Heart right ventricle (tissue), 16 donors: ENCODE results near the gene KLHL40. TPM values are rescaled to one million over a fixed set of nuclear protein-coding genes. Genes with fewer than 3 reads are reported as not detected.

Source experiments
- ATAC-seq, 8 donors: fragments of 200-7000 bp; cut with Tn5 transposase; one replicate each; pipeline ENCODE4 v1.9.1; 2020; ENCODE audit warnings: mild to moderate bottlenecking in 8 of 8, moderate library complexity in 8 of 8, moderate number of reproducible peaks in 1 of 8
- DNase-seq, 2 donors: peaks; one replicate each; pipeline ENCODE4 v3.0.0-alpha.2; 2020
- H3K27ac ChIP-seq, 10 donors: fragments of 200-600 bp; sonication (generic) in 2 of 10; one replicate each; pipeline versions ENCODE4 v1.5.0 to v1.8.0; 2020 to 2022; ENCODE audit warnings: mild to moderate bottlenecking in 3 of 10
- H3K27me3 ChIP-seq, 7 donors: fragments of 200-600 bp; one replicate each; pipeline ENCODE4 v1.8.0; 2021 to 2022; ENCODE audit warnings: mild to moderate bottlenecking in 2 of 7
- H3K36me3 ChIP-seq, 9 donors: fragments of 200-600 bp; sonication (generic) in 1 of 9; one replicate each; pipeline versions ENCODE4 v1.5.0 to v1.8.0; 2020 to 2022; ENCODE audit warnings: mild to moderate bottlenecking in 2 of 9
- H3K4me1 ChIP-seq, 9 donors: fragments of 200-600 bp; sonication (generic) in 1 of 9; one replicate each; pipeline versions ENCODE4 v1.5.0 to v1.8.0; 2020 to 2022; ENCODE audit warnings: mild to moderate bottlenecking in 4 of 9
- H3K4me3 ChIP-seq, 10 donors: fragments of 200-600 bp; sonication (generic) in 2 of 10; one replicate each; pipeline versions ENCODE4 v1.5.0 to v1.8.0; 2020 to 2022; ENCODE audit warnings: mild to moderate bottlenecking in 7 of 10, moderate library complexity in 2 of 10
- H3K9me3 ChIP-seq, 11 donors: fragments of 200-600 bp in 10 of 11; sonication (generic) in 2 of 11; one replicate each; pipeline versions ENCODE4 v1.5.0 to v1.8.0; 2013 to 2022; ENCODE audit warnings: mild to moderate bottlenecking in 2 of 11, control low read depth in 1 of 11, moderate library complexity in 1 of 11
- CTCF ChIP-seq, 9 donors: fragments of 200-600 bp; sonication (generic) in 2 of 9; IDR thresholded peaks; one replicate each; pipeline versions ENCODE4 v1.5.0 to v1.8.0; 2021 to 2022; ENCODE audit warnings: antibody characterized with exemption in 9 of 9, mild to moderate bottlenecking in 5 of 9, moderate library complexity in 1 of 9
- WGBS, 2 donors: extraction: QIAGEN DNeasy Blood & Tissue Kit; methylation state at CpG; one replicate each; pipeline ENCODE4 v1.1.7; 2013; ENCODE audit warnings: inconsistent platforms in 1 of 2; 5-methylcytosine and 5-hydroxymethylcytosine counted together
- intact Hi-C, 10 donors: fragments of 100-400 bp; cut with DNase I; formaldehyde crosslinking; loops; one replicate each; pipeline versions ENCODE4 v1.11.1 to v1.14.2; 2022
- polyA plus RNA-seq, 2 donors: library from polyadenylated mRNA; stranded (reverse); fragments of 200-250 nt; gene quantifications; one replicate each; pipeline ENCODE4 v1.2.3, GENCODE V29; 2013
- total RNA-seq, 10 donors: library from RNA; stranded (reverse); fragmentation: NEBNext Ultra II Directional in 3 of 10; extraction: Animal tissue kit (Norgen Biotek cat#: 25700) in 3 of 10; gene quantifications; one replicate each; pipeline versions ENCODE4 v1.2.1 to v1.2.4, GENCODE V29; 2021 to 2023
- donor health status: Arrhythmogenic right ventricular cardiomyopathy.
- donor health status: ischemic (EF 13 %, LVEDD 7.1; RV severe dilation, severe dysfunction).
- donor health status: healthy with polysubstance abuse.
- donor health status: DM: no; HTN: yes; CAD: no.
- donor health status: DM: no; HTN: no; CAD: no.
- donor health status: ischemic (EF 25% LVEDD 6.9; RV normal size, moderate dysfunction).
- donor health status: ischemic (EF 25% LVEDD 5.7; RV mildly dilated, moderate dysfunction).
- donor health status: healthy.
- donor health status: DM: yes; HTN: yes; CAD: no.
- donor health status: Ischemic cardiomyopathy.
- donor health status: ischemic (EF 35%, LVEDD 5.7; RV mildly dilated, moderate dysfunction).
- donor health status: nonischemic (EF 11% LVEDD 7.7; RV severe dilation, severe dysfunction).
- donor health status: DM: yes; HTN: yes; CAD: no.
- donor health status: PGD.
- donor health status: ischemic (EF 29% LVEDD 5.4; RV normal size, mild dysfunction).
- donor health status: nonischemic (EF 23%, LVEDD 6.1; RV moderate dilation, normal function).

Gene KLHL40
- total and polyA plus RNA-seq, 12 donors: 0.26 to 8.3 (median 0.85) TPM

GRCh38 chr3:42663581-42664437 is 21.5 kb upstream of the KLHL40 start:
- DNase-seq: no peak
- no peak for ATAC-seq
- no peak for TF ChIP-seq CTCF (IDR thresholded peaks at IDR 0.05)
- no peaks in the 10 kb centered on the region for H3K27me3 ChIP-seq
- WGBS, 2 donors: 88 to 93% methylated on average over 38 of the region's 38 CpGs
- no peaks in the 10 kb centered on the region for H3K9me3 ChIP-seq
- intact Hi-C loops: loop anchor here in 1 of 10 donors (5.0 kb wide), 1 partner anchor 78 kb away; no protein-coding TSS in a partner anchor
- peak overlapping the region in 1 of 10 donors; percentile 13 for H3K4me3 ChIP-seq
- peaks cover 9 to 63% (median 49%) of the 10 kb centered on the region in 9 donors for H3K4me1 ChIP-seq
- H3K27ac ChIP-seq: no peak overlapping the region
- H3K36me3 ChIP-seq: peaks cover 0 to 35% (median under 1%) of the 10 kb centered on the region in 9 donors

GRCh38 chr3:42664438-42664803 is 20.9 kb upstream of the KLHL40 start:
- Histone ChIP-seq H3K9me3 (no peaks in the 10 kb centered on the region), H3K27me3 (no peaks in the 10 kb centered on the region), H3K36me3 (peaks cover 0 to 33% (median 0%) of the 10 kb centered on the region in 9 donors), H3K4me1 (peaks cover 9 to 57% (median 46%) of the 10 kb centered on the region in 9 donors), H3K4me3 (peak overlapping the region in 1 of 10 donors; percentile 13), H3K27ac (peak overlapping the region in 1 of 10 donors; percentile 10)
- TF ChIP-seq CTCF (IDR thresholded peaks at IDR 0.05): no peak
- 81 to 87% methylated on average over 19 of the region's 19 CpGs for WGBS, 2 donors
- ATAC-seq (no peak), DNase-seq (no peak)
- intact Hi-C loops: loop anchor here in 1 of 10 donors (5.0 kb wide), 1 partner anchor 78 kb away; no protein-coding TSS in a partner anchor

- H3K4me3 ChIP-seq: no peak overlapping the region
- ATAC-seq: no peak
- H3K36me3 ChIP-seq: peaks cover 0 to 25% (median 0%) of the 10 kb centered on the region in 9 donors
- intact Hi-C loops: no loop called here
- no peaks in the 10 kb centered on the region for H3K27me3 ChIP-seq
- 77 to 83% methylated on average over 14 to 15 of the region's 15 CpGs for WGBS, 2 donors
- H3K9me3 ChIP-seq: no peaks in the 10 kb centered on the region
- TF ChIP-seq CTCF (IDR thresholded peaks at IDR 0.05): no peak
- DNase-seq: no peak
- H3K27ac ChIP-seq: peak overlapping the region; percentile 33 to 81 (median 75)
- H3K4me1 ChIP-seq: peaks cover 8 to 50% (median 38%) of the 10 kb centered on the region in 9 donors
Measured at GRCh38 chr3:42665050-42665878, 20.1 kb upstream of the KLHL40 start.

GRCh38 chr3:42666022-42666421 is 19.3 kb upstream of the KLHL40 start:
- H3K9me3 ChIP-seq: peaks cover 0 to 3% (median 0%) of the 10 kb centered on the region in 11 donors
- no peak for TF ChIP-seq CTCF (IDR thresholded peaks at IDR 0.05)
- 49 to 59% methylated on average over 8 of the region's 8 CpGs for WGBS, 2 donors
- intact Hi-C loops: no loop called here
- DNase-seq: no peak
- peak overlapping the region; percentile 33 to 81 (median 75) for H3K27ac ChIP-seq
- no peaks in the 10 kb centered on the region for H3K27me3 ChIP-seq
- no peak overlapping the region for H3K4me3 ChIP-seq
- peaks cover 8 to 44% (median 31%) of the 10 kb centered on the region in 9 donors for H3K4me1 ChIP-seq
- peaks cover 0 to 25% (median 0%) of the 10 kb centered on the region in 9 donors for H3K36me3 ChIP-seq
- ATAC-seq: peak in 5 of 8 donors; percentile 1 to 25 (median 5)
